Stomach (tissue), 9 donors: ENCODE measurements around the gene AMPD3. TPM values are rescaled to one million over a fixed set of nuclear protein-coding genes. Genes with fewer than 3 reads are reported as not detected.

Source experiments
- DNase-seq, 2 donors: peaks; one replicate each; pipeline versions ENCODE4 v3.0.0 to v3.0.0-alpha.2; 2013 to 2019
- H3K27ac ChIP-seq, 5 donors: fragments of 200-600 bp in 4 of 5; sonication (generic) in 4 of 5; one replicate each; pipeline ENCODE4 v1.5.1; 2013 to 2019; ENCODE audit warnings: mild to moderate bottlenecking in 1 of 5, moderate library complexity in 1 of 5
- H3K27me3 ChIP-seq, 3 donors: fragments of 200-600 bp; sonication (generic); one replicate each; pipeline ENCODE4 v1.5.1; 2017 to 2019; ENCODE audit warnings: mixed run types in 1 of 3
- H3K36me3 ChIP-seq, 4 donors: fragments of 200-600 bp; sonication (generic); 1 replicate in 3 of 4; 2 replicates in 1 of 4; pipeline ENCODE4 v1.5.1; 2016 to 2019
- H3K4me1 ChIP-seq, 4 donors: fragments of 200-600 bp; sonication (generic); one replicate each; pipeline ENCODE4 v1.5.1; 2016 to 2019
- H3K4me3 ChIP-seq, 4 donors: fragments of 200-600 bp; sonication (generic) in 3 of 4; one replicate each; pipeline ENCODE4 v1.5.1; 2016 to 2019; ENCODE audit warnings: mild to moderate bottlenecking in 1 of 4
- H3K9me3 ChIP-seq, 4 donors: fragments of 200-600 bp; sonication (generic); one replicate each; pipeline ENCODE4 v1.5.1; 2016 to 2019
- CTCF ChIP-seq, 7 experiments: fragments of 450-650 bp in 4 of 7; fragments of 200-600 bp in 3 of 7; sonication (generic) in 3 of 7; IDR thresholded peaks; one replicate each; pipeline ENCODE4 v1.5.1; 2016 to 2019; ENCODE audit warnings: antibody characterized with exemption in 7 of 7, control low read depth in 2 of 7, mild to moderate bottlenecking in 1 of 7
- EP300 ChIP-seq: sonication (generic); formaldehyde crosslinking; IDR thresholded peaks from one replicate; pipeline ENCODE4 v1.6.1; 2017; ENCODE audit warnings: antibody characterized with exemption
- POLR2A ChIP-seq, 4 donors: fragments of 450-650 bp; IDR thresholded peaks; one replicate each; pipeline ENCODE4 v1.6.1; 2016; ENCODE audit warnings: antibody characterized with exemption in 4 of 4, control low read depth in 2 of 4, mild to moderate bottlenecking in 1 of 4, moderate library complexity in 1 of 4
- POLR2AphosphoS5 ChIP-seq, 3 donors: sonication (generic); formaldehyde crosslinking; IDR thresholded peaks; one replicate each; pipeline ENCODE4 v1.6.1; 2016; ENCODE audit warnings: antibody characterized with exemption in 3 of 3
- WGBS, 5 donors: extraction: QIAGEN DNeasy Blood & Tissue Kit in 3 of 5; methylation state at CpG; one replicate each; pipeline versions ENCODE4 v1.1.5 to v1.1.7; 2013 to 2018; 5-methylcytosine and 5-hydroxymethylcytosine counted together
- intact Hi-C: fragments of 100-400 bp; cut with DNase I; formaldehyde crosslinking; loops from one replicate; pipeline ENCODE4 v1.15.1; 2023; ENCODE audit warnings: low total_unique reads
- polyA plus RNA-seq, 3 donors: library from polyadenylated mRNA; stranded (reverse); fragments of 200-250 nt; gene quantifications; one replicate each; pipeline ENCODE4 v1.2.3, GENCODE V29; 2013
- total RNA-seq, 5 donors: library from RNA; depleted of rRNA; stranded (reverse); fragments of >200 nt; gene quantifications; one replicate each; pipeline versions ENCODE4 v1.1.0 to v1.2.3, GENCODE V29; 2014 to 2016
- donor health status: healthy with polysubstance abuse.
- donor health status: Bipolar disorder and iron deficiency.
- donor health status: healthy.

The AMPD3 gene
- total and polyA plus RNA-seq, 8 donors: 4.1 to 20.4 (median 8.5) TPM

DNA sequence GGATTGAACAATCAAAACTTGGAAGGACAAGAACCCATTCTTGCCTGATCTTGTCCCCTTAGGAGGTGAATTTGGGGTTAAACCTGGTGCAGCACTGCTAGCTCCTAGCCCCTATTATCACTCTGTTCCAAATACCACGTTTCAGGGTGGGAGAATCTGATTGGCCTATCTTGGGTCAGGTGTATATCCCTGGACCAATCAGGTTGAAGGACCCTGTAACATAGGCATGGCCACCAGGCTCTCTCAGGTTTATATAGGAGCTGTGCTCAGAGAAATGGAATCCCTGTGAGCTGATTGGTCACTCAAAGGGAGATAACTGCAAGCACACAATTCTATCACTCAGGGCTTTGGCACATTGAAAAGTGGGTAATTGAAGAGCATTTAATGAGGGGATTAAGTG, 26.6 kb upstream of the AMPD3 start:
- intact Hi-C loops: no loop called here
- Histone ChIP-seq H3K9me3 (peaks cover 0 to 6% (median 0%) of the 10 kb centered on the region in 4 donors), H3K36me3 (no peaks in the 10 kb centered on the region), H3K27ac (no peak overlapping the region), H3K4me3 (no peak overlapping the region), H3K27me3 (peaks cover 0 to 22% (median 3%) of the 10 kb centered on the region in 3 donors), H3K4me1 (no peaks in the 10 kb centered on the region)
- 38 to 52% (median 43%) methylated on average over 1 of the region's 1 CpG for WGBS, 5 donors
- TF ChIP-seq CTCF (IDR thresholded peaks at IDR 0.05): no peak
- no peak for TF ChIP-seq POLR2AphosphoS5 (IDR thresholded peaks at IDR 0.05)
- no peak for TF ChIP-seq POLR2A (IDR thresholded peaks at IDR 0.05)
- no peak for TF ChIP-seq EP300
- DNase-seq: no peak

DNA sequence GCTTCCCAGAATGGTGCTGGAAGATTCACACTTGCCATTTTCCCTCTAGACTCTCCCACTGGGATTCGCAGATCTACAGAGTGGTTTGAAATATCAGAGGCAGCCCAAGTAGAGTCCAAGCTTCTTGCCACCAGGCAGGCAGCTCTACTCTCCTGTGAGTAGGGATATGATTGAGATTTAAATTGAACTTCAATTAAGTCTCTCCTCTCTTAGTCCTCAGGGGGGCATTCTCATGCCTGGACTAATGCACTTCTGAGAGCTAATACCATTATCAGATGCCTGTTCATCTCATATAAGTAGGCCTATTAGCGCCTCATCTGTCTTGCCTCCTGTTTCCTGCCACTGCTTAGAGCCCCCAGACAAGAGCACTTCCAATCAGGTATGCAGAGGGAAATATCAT, 25.5 kb upstream of the AMPD3 start:
- WGBS, 5 donors: 87 to 98% (median 94%) methylated on average over 2 of the region's 2 CpGs
- H3K27ac ChIP-seq: no peak overlapping the region
- TF ChIP-seq EP300: no peak
- TF ChIP-seq POLR2AphosphoS5 (IDR thresholded peaks at IDR 0.05): no peak
- TF ChIP-seq CTCF (IDR thresholded peaks at IDR 0.05): no peak
- TF ChIP-seq POLR2A (IDR thresholded peaks at IDR 0.05): no peak
- peaks cover 0 to 5% (median 0%) of the 10 kb centered on the region in 4 donors for H3K9me3 ChIP-seq
- no peak overlapping the region for H3K4me3 ChIP-seq
- H3K36me3 ChIP-seq: no peaks in the 10 kb centered on the region
- H3K4me1 ChIP-seq: no peaks in the 10 kb centered on the region
- intact Hi-C loops: no loop called here
- DNase-seq: no peak
- peaks cover 0 to 22% (median 3%) of the 10 kb centered on the region in 3 donors for H3K27me3 ChIP-seq

- no peaks in the 10 kb centered on the region for H3K36me3 ChIP-seq
- peaks cover 0 to 6% (median 3%) of the 10 kb centered on the region in 3 donors for H3K27me3 ChIP-seq
- intact Hi-C loops: no loop called here
- H3K27ac ChIP-seq: no peak overlapping the region
- 39 to 68% (median 59%) methylated on average over 1 of the region's 1 CpG for WGBS, 5 donors
- TF ChIP-seq CTCF (IDR thresholded peaks at IDR 0.05) (no peak), POLR2A (IDR thresholded peaks at IDR 0.05) (no peak), EP300 (no peak), POLR2AphosphoS5 (IDR thresholded peaks at IDR 0.05) (no peak)
- H3K9me3 ChIP-seq: no peaks in the 10 kb centered on the region
- no peak for DNase-seq
- H3K4me3 ChIP-seq: no peak overlapping the region
- no peaks in the 10 kb centered on the region for H3K4me1 ChIP-seq
Observed at GRCh38 chr11:10432493-10432892, 22.6 kb upstream of the AMPD3 start.

- Histone ChIP-seq H3K27me3 (peaks cover 0 to 6% (median 0%) of the 10 kb centered on the region in 3 donors), H3K27ac (no peak overlapping the region), H3K4me1 (no peaks in the 10 kb centered on the region), H3K36me3 (no peaks in the 10 kb centered on the region), H3K4me3 (no peak overlapping the region), H3K9me3 (no peaks in the 10 kb centered on the region)
- DNase-seq: no peak
- TF ChIP-seq EP300 (no peak), POLR2AphosphoS5 (IDR thresholded peaks at IDR 0.05) (no peak), CTCF (IDR thresholded peaks at IDR 0.05) (no peak), POLR2A (IDR thresholded peaks at IDR 0.05) (no peak)
- intact Hi-C loops: no loop called here
- 81 to 90% (median 88%) methylated on average over 1 of the region's 1 CpG for WGBS, 5 donors
Observed at GRCh38 chr11:10432971-10433370, 22.1 kb upstream of the AMPD3 start.
